ENCODE results near the gene EFHC1. TPM values are rescaled to one million over a fixed set of nuclear protein-coding genes. Genes with fewer than 3 reads are reported as not detected.
"Not testable (repeated sequence)": the region's sequence is repeated elsewhere in the genome, so short reads cannot be mapped to it uniquely, and the experiment has no call there.

EFHC1 gene
- total RNA-seq, 2 donors from 2014 or later: 4.4 to 6.4 TPM

DNA sequence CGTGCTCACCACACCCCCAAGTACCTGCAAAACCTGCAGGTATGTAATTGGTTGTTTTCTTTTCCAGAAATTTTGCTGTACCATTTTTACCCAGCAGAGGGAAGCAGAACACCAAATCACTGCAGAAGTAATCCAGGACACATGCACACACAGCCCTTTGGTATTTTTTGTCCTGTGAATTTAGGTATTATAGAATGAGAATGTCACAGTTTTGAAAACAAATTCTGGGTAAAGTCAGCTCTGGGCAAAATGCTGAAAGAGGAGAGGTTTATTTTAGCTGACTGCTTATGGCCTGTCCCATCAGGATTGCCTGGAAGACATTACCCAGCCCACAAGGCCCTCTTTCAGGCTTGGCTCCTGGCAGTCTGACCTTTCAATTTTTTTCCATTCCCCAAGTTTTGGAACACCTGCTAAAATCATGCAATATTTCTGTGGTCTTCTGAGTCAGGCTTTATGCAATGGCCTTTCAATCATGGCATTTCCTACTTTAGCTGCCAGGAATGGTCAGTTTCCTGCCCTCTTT, 3.5 kb upstream of the EFHC1 start:
- Mint-ChIP-seq H3K9me3 (no peaks in the 10 kb centered on the region), H3K27ac (peak overlapping the region in 1 of 2 donors; percentile 78), H3K36me3 (no peaks in the 10 kb centered on the region)
- ATAC-seq (peak; percentile 12 to 22), DNase-seq (ENCODE audit: low spot score in 2 of 2) (peak in 1 of 2 donors; percentile 70)

- H3K27ac Mint-ChIP-seq: no peak overlapping the region
- no peak for ATAC-seq
- H3K36me3 Mint-ChIP-seq: no peaks in the 10 kb centered on the region
- no peak for DNase-seq (ENCODE audit: low spot score in 2 of 2)
- no peaks in the 10 kb centered on the region for H3K9me3 Mint-ChIP-seq
Observed at GRCh38 chr6:52417675-52418111, 2.4 kb upstream of the EFHC1 start.

- Mint-ChIP-seq H3K9me3 (no peaks in the 10 kb centered on the region), H3K36me3 (no peaks in the 10 kb centered on the region), H3K27ac (no peak overlapping the region)
- no peak for ATAC-seq
- DNase-seq (ENCODE audit: low spot score in 2 of 2): no peak
Observed at GRCh38 chr6:52418606-52419005, 1.5 kb upstream of the EFHC1 start.

DNA sequence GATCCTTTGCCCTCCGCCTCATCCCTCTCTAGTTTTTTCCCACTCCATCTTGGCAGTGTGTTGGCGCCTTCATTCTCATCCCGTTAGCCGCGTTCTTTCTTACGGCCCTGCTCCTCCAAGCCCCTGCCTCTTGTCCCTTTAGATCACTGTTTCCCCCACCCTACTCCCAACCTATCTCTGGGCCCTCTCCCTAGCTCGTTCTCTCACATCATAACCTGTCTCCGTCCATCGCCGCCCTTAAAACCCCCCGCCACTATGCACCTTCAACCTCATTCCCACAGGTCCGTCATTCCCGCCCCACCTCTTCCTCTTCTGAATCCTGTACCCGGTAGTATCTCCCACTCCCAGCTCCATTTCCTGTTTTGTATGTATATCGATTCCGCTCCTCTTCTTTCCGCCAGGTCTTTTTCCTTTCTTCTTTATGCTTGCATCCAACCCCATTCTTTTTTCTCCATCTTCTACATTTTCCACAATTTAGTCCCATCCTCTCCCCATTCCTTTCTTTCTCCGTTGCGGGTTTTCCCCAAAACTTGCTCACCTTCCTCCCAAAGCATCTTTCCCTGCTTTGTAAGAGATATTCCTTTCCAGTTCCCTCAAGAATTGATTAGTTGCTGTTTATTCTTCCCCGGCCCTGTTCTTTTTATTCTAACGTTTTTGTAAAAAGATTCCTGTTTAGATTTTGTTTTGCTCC, 671 bp downstream of the EFHC1 start:
- ATAC-seq: no peak
- H3K9me3 Mint-ChIP-seq: no peaks in the 10 kb centered on the region
- no peak overlapping the region for H3K27ac Mint-ChIP-seq
- H3K36me3 Mint-ChIP-seq: no peaks in the 10 kb centered on the region
- DNase-seq (ENCODE audit: low spot score in 2 of 2): no peak

DNA sequence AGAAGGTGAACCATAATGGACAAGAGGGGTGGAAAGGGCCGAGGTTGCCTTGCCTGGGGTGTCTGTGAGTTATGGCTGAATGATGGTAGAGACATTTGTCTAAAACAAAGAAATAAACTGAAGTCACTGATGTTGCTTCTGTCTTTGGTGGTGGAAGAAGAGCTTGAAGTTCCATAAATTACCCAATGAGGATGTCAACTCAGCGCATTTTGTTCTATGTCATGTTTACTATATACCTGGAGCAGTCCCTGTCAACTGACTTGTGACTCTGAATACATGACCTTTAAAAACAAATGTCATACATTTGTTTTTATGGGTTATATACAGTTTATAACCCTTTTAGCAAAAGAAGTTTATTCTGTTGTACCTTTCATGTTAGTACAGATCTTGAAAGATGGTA, 2.0 kb downstream of the EFHC1 start:
- no peak for DNase-seq (ENCODE audit: low spot score in 2 of 2)
- no peak overlapping the region for H3K27ac Mint-ChIP-seq
- no peaks in the 10 kb centered on the region for H3K9me3 Mint-ChIP-seq
- no peak for ATAC-seq
- no peaks in the 10 kb centered on the region for H3K36me3 Mint-ChIP-seq

GRCh38 chr6:52423448-52423847, 3.3 kb downstream of the EFHC1 start:
- ATAC-seq (no peak), DNase-seq (ENCODE audit: low spot score in 2 of 2) (no peak)
- Mint-ChIP-seq H3K36me3 (no peaks in the 10 kb centered on the region), H3K9me3 (no peaks in the 10 kb centered on the region), H3K27ac (no peak overlapping the region)

GRCh38 chr6:52423971-52424381, 3.8 kb downstream of the EFHC1 start:
- no peak for DNase-seq (ENCODE audit: low spot score in 2 of 2)
- Mint-ChIP-seq H3K9me3 (no peaks in the 10 kb centered on the region), H3K27ac (no peak overlapping the region), H3K36me3 (no peaks in the 10 kb centered on the region)
- no peak for ATAC-seq

- Mint-ChIP-seq H3K27ac (no peak overlapping the region), H3K36me3 (no peaks in the 10 kb centered on the region), H3K9me3 (no peaks in the 10 kb centered on the region)
- DNase-seq (ENCODE audit: low spot score in 2 of 2) (no peak), ATAC-seq (no peak)
Observed at GRCh38 chr6:52424513-52424912, 4.4 kb downstream of the EFHC1 start.

DNA sequence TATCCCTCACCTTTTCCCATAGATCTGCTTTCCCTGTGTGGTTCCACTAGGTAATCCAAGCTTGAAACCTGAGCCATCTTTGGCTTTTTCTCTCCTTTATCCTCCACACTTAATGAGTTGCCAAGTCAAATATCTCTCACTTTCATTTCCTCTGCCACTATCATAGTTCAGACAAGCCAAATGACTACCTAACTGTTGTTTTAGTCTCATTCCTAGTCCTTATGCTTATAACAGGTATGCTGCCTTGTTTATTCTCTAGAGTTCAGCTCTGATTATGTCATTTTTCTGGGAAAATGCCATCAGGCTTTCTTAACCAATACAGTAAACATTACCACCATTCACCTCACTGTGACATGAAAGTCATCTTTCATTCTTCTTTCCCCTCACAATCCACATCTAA, 6.5 kb downstream of the EFHC1 start:
- no peak for DNase-seq (ENCODE audit: low spot score in 2 of 2)
- ATAC-seq: no peak
- H3K9me3 Mint-ChIP-seq: no peaks in the 10 kb centered on the region
- H3K27ac Mint-ChIP-seq: no peak overlapping the region
- no peaks in the 10 kb centered on the region for H3K36me3 Mint-ChIP-seq

GRCh38 chr6:52433294-52433693, 13.2 kb downstream of the EFHC1 start:
- not testable (repeated sequence) for H3K9me3 Mint-ChIP-seq; H3K27ac Mint-ChIP-seq; DNase-seq (ENCODE audit: low spot score in 2 of 2); H3K36me3 Mint-ChIP-seq; ATAC-seq

DNA sequence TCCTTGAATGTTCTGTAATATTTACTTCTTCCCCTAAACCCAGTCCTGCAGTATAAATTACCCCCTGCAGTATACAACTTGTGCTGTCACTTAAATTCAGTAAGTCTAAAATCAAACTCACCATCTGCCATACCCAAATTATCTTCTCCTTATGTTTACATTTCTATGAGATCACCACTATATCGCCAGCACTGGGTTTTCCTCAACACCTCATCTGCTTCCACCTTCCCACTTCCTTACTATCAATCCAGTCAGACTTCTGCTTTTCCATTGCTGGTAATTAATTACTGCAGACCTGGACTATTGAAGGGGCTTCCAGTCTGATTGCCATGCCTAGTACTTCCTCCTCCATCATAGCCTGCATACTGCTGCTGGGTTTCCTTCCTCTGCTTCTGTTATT, 15.2 kb downstream of the EFHC1 start:
- no peaks in the 10 kb centered on the region for H3K9me3 Mint-ChIP-seq
- DNase-seq (ENCODE audit: low spot score in 2 of 2): no peak
- no peak overlapping the region for H3K27ac Mint-ChIP-seq
- no peaks in the 10 kb centered on the region for H3K36me3 Mint-ChIP-seq
- ATAC-seq: no peak

GRCh38 chr6:52438926-52439325, 18.8 kb downstream of the EFHC1 start:
- H3K27ac Mint-ChIP-seq: no peak overlapping the region
- no peaks in the 10 kb centered on the region for H3K9me3 Mint-ChIP-seq
- no peaks in the 10 kb centered on the region for H3K36me3 Mint-ChIP-seq
- no peak for DNase-seq (ENCODE audit: low spot score in 2 of 2)
- ATAC-seq: no peak

DNA sequence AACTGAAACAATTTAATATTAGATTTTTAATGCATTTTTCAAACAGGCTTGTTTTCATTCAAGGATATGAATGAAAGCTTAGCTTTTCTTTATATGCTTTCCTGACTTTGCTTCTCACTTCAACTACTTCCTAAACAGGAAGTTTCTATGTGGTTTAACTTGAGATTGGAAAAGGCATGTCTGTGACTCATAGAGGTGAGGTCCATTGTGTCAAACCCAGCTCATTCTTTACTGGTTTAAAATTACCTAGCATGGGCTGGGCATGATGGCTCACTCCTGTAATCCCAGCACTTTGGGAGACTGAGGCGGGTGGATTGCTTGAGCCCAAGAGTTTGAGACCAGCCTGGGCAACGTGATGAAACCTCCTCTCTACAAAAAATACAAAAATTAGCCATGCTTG, 34.4 kb downstream of the EFHC1 start:
- Mint-ChIP-seq H3K9me3 (peaks cover 16% of the 10 kb centered on the region in 2 donors), H3K27ac (no peak overlapping the region), H3K36me3 (peaks cover 19 to 21% of the 10 kb centered on the region in 2 donors)
- ATAC-seq: no peak
- DNase-seq (ENCODE audit: low spot score in 2 of 2): no peak

DNA sequence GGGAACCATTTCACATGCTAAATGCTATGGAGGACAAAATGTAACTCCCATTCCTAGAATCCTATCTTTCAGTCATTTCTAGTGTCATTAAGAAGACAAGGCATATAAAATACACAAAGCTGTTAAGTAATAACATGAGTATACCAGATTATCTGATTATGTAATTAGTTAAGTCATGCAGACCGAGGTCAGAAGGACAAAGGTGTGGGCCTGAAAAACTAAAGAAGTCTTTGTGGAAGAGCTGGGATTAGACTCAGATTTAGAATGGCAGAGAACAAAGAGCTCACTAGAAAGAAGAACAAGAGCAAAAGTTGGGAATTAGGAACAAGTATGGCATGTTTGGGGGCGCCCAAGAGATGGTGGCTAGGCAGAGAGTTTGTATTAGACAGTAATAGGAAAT, 37.0 kb downstream of the EFHC1 start:
- ATAC-seq: no peak
- peaks cover 0 to 4% of the 10 kb centered on the region in 2 donors for H3K9me3 Mint-ChIP-seq
- DNase-seq (ENCODE audit: low spot score in 2 of 2): no peak
- no peak overlapping the region for H3K27ac Mint-ChIP-seq
- no peaks in the 10 kb centered on the region for H3K36me3 Mint-ChIP-seq

GRCh38 chr6:52461194-52461593, 41.1 kb downstream of the EFHC1 start:
- not testable (repeated sequence) for H3K27ac Mint-ChIP-seq; ATAC-seq; DNase-seq (ENCODE audit: low spot score in 2 of 2); H3K36me3 Mint-ChIP-seq; H3K9me3 Mint-ChIP-seq

- Mint-ChIP-seq H3K9me3 (no peaks in the 10 kb centered on the region), H3K36me3 (no peaks in the 10 kb centered on the region), H3K27ac (no peak overlapping the region)
- DNase-seq (ENCODE audit: low spot score in 2 of 2) (no peak), ATAC-seq (no peak)
Observed at GRCh38 chr6:52474173-52474572, 54.0 kb downstream of the EFHC1 start.

DNA sequence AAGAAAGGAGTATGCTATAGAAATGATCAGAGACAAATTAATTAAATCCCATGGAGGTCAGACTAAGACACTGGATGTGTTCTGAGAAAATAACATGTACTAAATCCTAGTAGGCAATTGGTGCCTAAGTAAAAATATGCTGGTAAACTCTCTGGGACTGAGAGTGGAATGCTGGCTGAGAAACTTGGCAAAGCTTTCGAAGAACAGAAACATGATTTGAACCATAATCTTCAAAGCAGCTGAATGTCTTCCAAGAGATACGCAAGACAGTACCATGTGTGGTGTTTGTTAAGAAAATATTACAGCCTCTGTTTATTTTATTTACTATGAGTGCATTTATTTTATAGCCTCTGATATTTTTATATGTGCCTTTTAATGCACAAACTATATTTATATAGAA, 55.2 kb downstream of the EFHC1 start:
- Mint-ChIP-seq H3K36me3 (no peaks in the 10 kb centered on the region), H3K9me3 (no peaks in the 10 kb centered on the region), H3K27ac (no peak overlapping the region)
- ATAC-seq (no peak), DNase-seq (ENCODE audit: low spot score in 2 of 2) (no peak)

GRCh38 chr6:52482903-52483670, 62.9 kb downstream of the EFHC1 start:
- Mint-ChIP-seq H3K36me3 (no peaks in the 10 kb centered on the region), H3K27ac (no peak overlapping the region), H3K9me3 (no peaks in the 10 kb centered on the region)
- no peak for DNase-seq (ENCODE audit: low spot score in 2 of 2)
- ATAC-seq: no peak

Data from activated naive CD4-positive, alpha-beta T cell treated with anti-CD3 and anti-CD28 coated beads, Interleukin-2, amount 50 U/mL, for 72 hours (primary cell).